Keratinocyte (primary cell): ENCODE results near the gene NEU4. TPM values are rescaled to one million over a fixed set of nuclear protein-coding genes. Genes with fewer than 3 reads are reported as not detected.

Source experiments
- DNase-seq: peaks from one replicate; pipeline ENCODE4 v3.0.0-alpha.2; 2011; ENCODE audit warnings: low read depth, missing footprints, low spot score
- FAIRE-seq: peaks from 2 replicates; lab custom pipeline; 2011; peaks lifted over from hg19 to GRCh38; lab: Jason Lieb, UNC
- H2AFZ ChIP-seq: 2 replicates; pipeline ENCODE4 v1.6.0; 2012; ENCODE audit warnings: low read length, control low read depth, inconsistent platforms; ENCODE audit not compliant: control insufficient read depth
- H3K27ac ChIP-seq: 2 replicates; pipeline ENCODE4 v1.5.1; 2011; ENCODE audit warnings: low read length; ENCODE audit not compliant: control insufficient read depth, insufficient read depth
- H3K27me3 ChIP-seq: 3 replicates; pipeline ENCODE4 v1.6.0; 2011; ENCODE audit warnings: low read length; ENCODE audit not compliant: control insufficient read depth, insufficient read depth; ENCODE audit errors: extremely low read depth
- H3K36me3 ChIP-seq, 2 experiments: 2 replicates in 1 of 2; 3 replicates in 1 of 2; pipeline ENCODE4 v1.5.1; 2011; ENCODE audit warnings: low read length in 2 of 2, mild to moderate bottlenecking in 1 of 2; ENCODE audit not compliant: control insufficient read depth in 2 of 2, insufficient read depth in 2 of 2; ENCODE audit errors: extremely low read depth in 1 of 2
- H3K4me1 ChIP-seq: 3 replicates; pipeline ENCODE4 v1.5.1; 2011; ENCODE audit warnings: low read length; ENCODE audit not compliant: control insufficient read depth, insufficient read depth; ENCODE audit errors: extremely low read depth
- H3K4me2 ChIP-seq: 3 replicates; pipeline ENCODE4 v1.6.0; 2011; ENCODE audit warnings: low read depth, low read length; ENCODE audit not compliant: control insufficient read depth, insufficient read depth; ENCODE audit errors: extremely low read depth
- H3K4me3 ChIP-seq, 3 experiments: fragments of 200-600 bp in 1 of 3; sonication (generic) in 1 of 3; 2 replicates in 2 of 3; 3 replicates in 1 of 3; pipeline ENCODE4 v1.5.1; 2011 to 2016; ENCODE audit warnings: low read length in 3 of 3, mild to moderate bottlenecking in 3 of 3, control low read depth in 2 of 3, inconsistent platforms in 1 of 3, low read depth in 1 of 3, mixed read lengths in 1 of 3, mixed run types in 1 of 3, moderate library complexity in 1 of 3; ENCODE audit not compliant: control insufficient read depth in 2 of 3, insufficient read depth in 2 of 3; ENCODE audit errors: extremely low read depth in 1 of 3
- H3K79me2 ChIP-seq: 2 replicates; pipeline ENCODE4 v1.6.0; 2012; ENCODE audit warnings: low read length; ENCODE audit not compliant: control insufficient read depth, insufficient read depth
- H3K9ac ChIP-seq: 3 replicates; pipeline ENCODE4 v1.6.0; 2011; ENCODE audit warnings: low read length; ENCODE audit not compliant: control insufficient read depth, insufficient read depth; ENCODE audit errors: extremely low read depth
- H3K9me1 ChIP-seq: 3 replicates; pipeline ENCODE4 v1.6.0; 2011; ENCODE audit warnings: low read length; ENCODE audit not compliant: control insufficient read depth, insufficient read depth; ENCODE audit errors: extremely low read depth
- H3K9me3 ChIP-seq: 2 replicates; pipeline ENCODE4 v1.5.1; 2012; ENCODE audit warnings: low read depth, low read length; ENCODE audit not compliant: control insufficient read depth
- H4K20me1 ChIP-seq: 3 replicates; pipeline ENCODE4 v1.6.0; 2011; ENCODE audit warnings: low read length; ENCODE audit not compliant: control insufficient read depth, insufficient read depth; ENCODE audit errors: extremely low read depth
- EZH2 ChIP-seq: IDR thresholded peaks from one replicate; pipeline ENCODE4 v1.6.1; 2012; ENCODE audit warnings: inconsistent platforms, mild to moderate bottlenecking, low read length, moderate library complexity
- dilution Hi-C: fragments of 300-500 bp; cut with MboI; formaldehyde crosslinking; loops from one replicate; pipeline ENCODE4 v1.7.0; 2020; ENCODE audit warnings: low sequenced_read_pairs; ENCODE audit not compliant: extremely low pct_ligation_motif_present
- polyA plus RNA-seq, 5 experiments: library from polyadenylated mRNA; depleted of rRNA in 3 of 5; stranded (reverse) in 3 of 5; stranded (forward) in 1 of 5; unstranded in 1 of 5; fragments of >200 nt; gene quantifications; 1 replicate in 1 of 5; 2 replicates in 3 of 5; 3 replicates in 1 of 5; pipeline versions ENCODE4 v1.2.1 to v1.2.3, GENCODE V29; 2011 to 2012; ENCODE audit warnings: missing spikeins in 2 of 5, low read depth in 1 of 5, low replicate concordance in 1 of 5
- TF ChIP-seq, protein P1 (sequence below), 3 experiments: IDR thresholded peaks in 1 of 3; conservative IDR thresholded peaks in 1 of 3; optimal IDR thresholded peaks in 1 of 3; 2 replicates in 2 of 3; 3 replicates in 1 of 3; pipeline versions ENCODE3 to v1.5.1; 2011; ENCODE audit warnings: low read length in 3 of 3, mild to moderate bottlenecking in 3 of 3, moderate library complexity in 2 of 3, control low read depth in 1 of 3, inconsistent platforms in 1 of 3; ENCODE audit not compliant: insufficient read depth in 2 of 3; ENCODE audit errors: extremely low read depth in 1 of 3

The NEU4 gene
- polyA plus RNA-seq, 1 donor (not counting 4 experiments of a cell fraction or from before 2014, with no cell fraction given), result not detected

DNA sequence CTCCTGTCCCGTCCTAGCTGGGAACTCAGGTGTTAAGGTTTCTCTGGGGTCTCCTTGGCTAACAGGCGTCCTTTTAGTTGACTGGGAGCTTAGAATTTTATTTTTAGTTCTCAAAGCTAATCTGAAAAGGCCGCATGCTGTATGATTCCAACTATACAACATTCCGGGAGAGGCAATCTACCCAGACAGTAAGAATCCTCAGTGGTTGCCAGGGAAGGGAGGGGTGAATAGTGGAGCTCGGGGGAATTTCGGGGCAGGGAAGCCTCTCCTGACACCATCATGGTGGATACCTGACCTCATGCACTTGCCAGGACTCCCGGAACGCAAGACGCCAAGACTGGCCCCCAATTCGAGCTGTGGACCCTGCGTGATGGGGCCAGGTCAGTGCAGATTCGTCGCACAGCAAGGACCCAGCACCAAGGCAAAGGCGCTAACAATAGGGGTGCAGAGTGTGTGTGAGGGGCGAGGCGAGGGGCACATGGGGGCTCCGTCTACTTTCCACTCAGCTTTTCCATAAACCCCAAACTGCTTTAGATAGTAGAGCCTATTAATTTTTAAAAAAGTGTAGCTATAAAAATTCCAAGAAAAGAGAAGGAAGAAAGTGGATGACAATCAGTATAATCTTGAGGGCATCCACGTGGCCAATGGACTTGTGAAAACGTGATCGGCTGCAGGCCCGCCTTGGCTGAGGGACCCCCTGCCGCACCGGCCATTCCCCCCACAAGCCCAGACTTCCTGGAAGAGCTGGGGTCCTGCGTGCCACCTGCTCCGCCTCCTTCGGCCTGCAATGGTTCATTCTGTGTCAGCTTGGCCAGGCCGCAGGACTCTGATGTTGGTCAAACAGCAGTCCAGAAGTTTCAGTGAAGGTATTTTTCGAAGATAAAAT, 32.4 kb downstream of the NEU4 start:
- FAIRE-seq (no peak), DNase-seq (no peak)
- H3K79me2 ChIP-seq, result no peaks in the 10 kb centered on the region
- H3K36me3 ChIP-seq, result no peaks in the 10 kb centered on the region
- H3K27ac ChIP-seq, result no peak overlapping the region
- no peaks in the 10 kb centered on the region for H3K4me1 ChIP-seq
- H3K4me2 ChIP-seq, result no peak overlapping the region
- H3K4me3 ChIP-seq, result no peak overlapping the region
- TF ChIP-seq EZH2, result no peak
- TF ChIP-seq, protein P1, sequence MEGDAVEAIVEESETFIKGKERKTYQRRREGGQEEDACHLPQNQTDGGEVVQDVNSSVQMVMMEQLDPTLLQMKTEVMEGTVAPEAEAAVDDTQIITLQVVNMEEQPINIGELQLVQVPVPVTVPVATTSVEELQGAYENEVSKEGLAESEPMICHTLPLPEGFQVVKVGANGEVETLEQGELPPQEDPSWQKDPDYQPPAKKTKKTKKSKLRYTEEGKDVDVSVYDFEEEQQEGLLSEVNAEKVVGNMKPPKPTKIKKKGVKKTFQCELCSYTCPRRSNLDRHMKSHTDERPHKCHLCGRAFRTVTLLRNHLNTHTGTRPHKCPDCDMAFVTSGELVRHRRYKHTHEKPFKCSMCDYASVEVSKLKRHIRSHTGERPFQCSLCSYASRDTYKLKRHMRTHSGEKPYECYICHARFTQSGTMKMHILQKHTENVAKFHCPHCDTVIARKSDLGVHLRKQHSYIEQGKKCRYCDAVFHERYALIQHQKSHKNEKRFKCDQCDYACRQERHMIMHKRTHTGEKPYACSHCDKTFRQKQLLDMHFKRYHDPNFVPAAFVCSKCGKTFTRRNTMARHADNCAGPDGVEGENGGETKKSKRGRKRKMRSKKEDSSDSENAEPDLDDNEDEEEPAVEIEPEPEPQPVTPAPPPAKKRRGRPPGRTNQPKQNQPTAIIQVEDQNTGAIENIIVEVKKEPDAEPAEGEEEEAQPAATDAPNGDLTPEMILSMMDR (optimal IDR thresholded peaks at IDR 0.05 in 1 of 3, IDR thresholded peaks at IDR 0.05 in 1 of 3, conservative IDR thresholded peaks at IDR 0.05 in 1 of 3; ENCODE audit: extremely low read depth in 1 of 3, insufficient read depth in 2 of 3, low read length in 3 of 3), result no peak
- H4K20me1 ChIP-seq, result peaks cover 3% of the 10 kb centered on the region
- dilution Hi-C loops, result no loop called here
- H3K9me1 ChIP-seq, result no peaks in the 10 kb centered on the region
- no peak overlapping the region for H3K9ac ChIP-seq
- no peak overlapping the region for H2AFZ ChIP-seq
- H3K27me3 ChIP-seq, result peaks cover 30% of the 10 kb centered on the region
- no peaks in the 10 kb centered on the region for H3K9me3 ChIP-seq

DNA sequence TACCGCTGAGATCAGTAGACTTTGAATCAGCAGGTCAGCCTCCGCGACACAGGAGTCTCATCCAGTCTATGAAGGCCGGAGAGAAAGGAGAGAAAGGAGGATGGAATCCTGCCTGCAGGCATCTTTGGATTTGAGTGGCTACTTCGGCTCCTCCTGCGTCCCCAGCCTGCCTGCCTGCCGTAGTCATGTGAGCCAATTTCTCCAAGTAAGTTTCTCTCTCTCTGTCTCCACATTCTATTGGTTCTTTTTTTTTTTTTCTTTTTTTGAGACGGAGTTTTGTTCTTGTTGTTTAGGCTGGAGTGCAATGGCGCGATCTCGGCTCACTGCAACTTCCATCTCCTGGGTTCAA, 33.0 kb downstream of the NEU4 start:
- H3K9me3 ChIP-seq, result no peaks in the 10 kb centered on the region
- no peaks in the 10 kb centered on the region for H3K79me2 ChIP-seq
- TF ChIP-seq, protein P1 (optimal IDR thresholded peaks at IDR 0.05 in 1 of 3, IDR thresholded peaks at IDR 0.05 in 1 of 3, conservative IDR thresholded peaks at IDR 0.05 in 1 of 3; ENCODE audit: extremely low read depth in 1 of 3, insufficient read depth in 2 of 3, low read length in 3 of 3), result no peak
- TF ChIP-seq EZH2, result no peak
- no peak overlapping the region for H3K27ac ChIP-seq
- no peak overlapping the region for H3K4me2 ChIP-seq
- no peak overlapping the region for H2AFZ ChIP-seq
- dilution Hi-C loops, result no loop called here
- H4K20me1 ChIP-seq, result peaks cover 3% of the 10 kb centered on the region
- no peak for DNase-seq
- peaks cover 32% of the 10 kb centered on the region for H3K27me3 ChIP-seq
- H3K4me1 ChIP-seq, result no peaks in the 10 kb centered on the region
- no peaks in the 10 kb centered on the region for H3K9me1 ChIP-seq
- no peaks in the 10 kb centered on the region for H3K36me3 ChIP-seq
- no peak overlapping the region for H3K4me3 ChIP-seq
- no peak overlapping the region for H3K9ac ChIP-seq
- no peak for FAIRE-seq
